Neural progenitor cell (in vitro differentiated cells): ENCODE data around the gene PRSS33. TPM values are rescaled to one million over a fixed set of nuclear protein-coding genes. Genes with fewer than 3 reads are reported as not detected.

Experiments
- DNase-seq: peaks from one replicate; pipeline ENCODE4 v3.0.0-alpha.2; 2016; ENCODE audit warnings: low spot score
- H2AFZ ChIP-seq: fragments of 200-600 bp; sonication (generic); replicated peaks from 2 replicates; pipeline ENCODE4 v1.6.1; 2016; ENCODE audit warnings: antibody characterized with exemption
- H3F3A ChIP-seq: fragments of 200-600 bp; sonication (generic); 2 replicates; pipeline ENCODE4 v1.6.1; 2016; ENCODE audit warnings: antibody characterized with exemption, low read depth
- H3K27ac ChIP-seq: fragments of 200-600 bp; sonication (generic); 2 replicates; pipeline ENCODE4 v1.5.1; 2016; ENCODE audit warnings: mild to moderate bottlenecking
- H3K27me3 ChIP-seq: fragments of 200-600 bp; sonication (generic); 2 replicates; pipeline ENCODE4 v1.6.1; 2016; ENCODE audit warnings: mild to moderate bottlenecking, moderate library complexity
- H3K36me3 ChIP-seq: fragments of 200-600 bp; sonication (generic); 2 replicates; pipeline ENCODE4 v1.5.1; 2016
- H3K4me1 ChIP-seq: fragments of 200-600 bp; sonication (generic); 2 replicates; pipeline ENCODE4 v1.6.1; 2016; ENCODE audit warnings: mixed run types
- H3K4me2 ChIP-seq: fragments of 200-600 bp; sonication (generic); 2 replicates; pipeline ENCODE4 v1.6.1; 2016
- H3K4me3 ChIP-seq: fragments of 200-600 bp; sonication (generic); 2 replicates; pipeline ENCODE4 v1.5.1; 2016
- H3K79me2 ChIP-seq: fragments of 200-600 bp; sonication (generic); 2 replicates; pipeline ENCODE4 v1.6.1; 2016; ENCODE audit warnings: low read depth
- H3K9ac ChIP-seq: fragments of 200-600 bp; sonication (generic); 2 replicates; pipeline ENCODE4 v1.6.1; 2016
- H3K9me3 ChIP-seq: fragments of 200-600 bp; sonication (generic); 2 replicates; pipeline ENCODE4 v1.5.1; 2016; ENCODE audit warnings: low read depth
- H4K20me1 ChIP-seq: fragments of 200-600 bp; sonication (generic); 2 replicates; pipeline ENCODE4 v1.6.1; 2016; ENCODE audit warnings: low read depth
- H3K27ac Mint-ChIP-seq: 3 replicates; pipeline ENCODE4 v1.8.0; 2021; ENCODE audit warnings: mixed read lengths
- H3K27me3 Mint-ChIP-seq: 2 replicates; pipeline ENCODE4 v1.8.0; 2022; ENCODE audit warnings: low read depth, mild to moderate bottlenecking, inconsistent platforms, moderate library complexity, mixed read lengths; ENCODE audit not compliant: insufficient read depth
- H3K36me3 Mint-ChIP-seq: 3 replicates; pipeline ENCODE4 v1.8.0; 2021; ENCODE audit warnings: mixed read lengths
- H3K4me1 Mint-ChIP-seq: 3 replicates; pipeline ENCODE4 v1.8.0; 2021; ENCODE audit warnings: mixed read lengths
- H3K4me3 Mint-ChIP-seq: 3 replicates; pipeline ENCODE4 v1.8.0; 2021; ENCODE audit warnings: mild to moderate bottlenecking, moderate library complexity, mixed read lengths
- H3K9me3 Mint-ChIP-seq: 3 replicates; pipeline ENCODE4 v1.8.0; 2020; ENCODE audit warnings: mixed read lengths
- EZH2 ChIP-seq: fragments of 200-600 bp; sonication (generic); IDR thresholded peaks from 2 replicates; pipeline ENCODE4 v1.6.1; 2017; ENCODE audit warnings: antibody characterized with exemption, mild to moderate bottlenecking, moderate library complexity
- EZH2phosphoT487 ChIP-seq: fragments of 200-600 bp; sonication (generic); IDR thresholded peaks from 2 replicates; pipeline ENCODE4 v1.6.1; 2017; ENCODE audit warnings: antibody characterized with exemption
- total RNA-seq: library from RNA; depleted of rRNA; stranded (reverse); fragments of >200 nt; gene quantifications from 2 replicates; pipeline ENCODE4 v1.2.3, GENCODE V29; 2015; ENCODE audit warnings: low replicate concordance
- TF ChIP-seq, protein P1 (sequence below): fragments of 200-600 bp; sonication (generic); IDR thresholded peaks from 2 replicates; pipeline ENCODE4 v1.5.1; 2017; ENCODE audit warnings: antibody characterized with exemption, mild to moderate bottlenecking

PRSS33 gene
- total RNA-seq, 1 donor from 2014 or later = 0.73 TPM

DNA sequence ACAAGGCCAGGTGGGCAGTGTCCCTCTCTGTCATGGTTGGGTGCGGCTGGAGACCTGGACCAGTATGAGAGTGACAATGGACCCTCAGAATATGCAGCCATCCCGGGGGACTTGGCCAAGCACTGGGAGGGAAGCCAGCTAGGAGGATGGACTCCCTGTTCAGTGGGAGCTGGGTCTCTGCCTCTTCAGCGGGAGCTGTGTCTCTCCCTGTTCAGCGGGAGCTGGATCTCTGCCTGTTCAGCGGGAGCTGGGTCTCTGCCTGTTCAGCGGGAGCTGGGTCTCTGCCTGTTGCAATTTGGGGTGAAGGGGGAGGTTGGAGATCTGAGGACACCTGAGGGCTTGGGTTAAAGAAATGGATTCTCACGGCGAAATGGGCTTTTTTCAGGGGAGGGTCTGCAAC lies 3.8 kb upstream of the PRSS33 start:
- no peaks in the 10 kb centered on the region for H4K20me1 ChIP-seq
- no peak overlapping the region for H3K4me2 ChIP-seq
- H3K4me3 Mint-ChIP-seq = peak overlapping the region; percentile 23
- H3K27ac ChIP-seq = no peak overlapping the region
- H3K79me2 ChIP-seq = no peaks in the 10 kb centered on the region
- peaks cover 6% of the 10 kb centered on the region for H3K27me3 Mint-ChIP-seq
- no peak overlapping the region for H3K4me3 ChIP-seq
- peaks cover 14% of the 10 kb centered on the region for H3F3A ChIP-seq
- no peak overlapping the region for H2AFZ ChIP-seq
- no peaks in the 10 kb centered on the region for H3K36me3 ChIP-seq
- no peaks in the 10 kb centered on the region for H3K9me3 ChIP-seq
- no peaks in the 10 kb centered on the region for H3K9me3 Mint-ChIP-seq
- H3K4me1 ChIP-seq = peaks cover 24% of the 10 kb centered on the region
- peaks cover 24% of the 10 kb centered on the region for H3K4me1 Mint-ChIP-seq
- H3K36me3 Mint-ChIP-seq = no peaks in the 10 kb centered on the region
- H3K27me3 ChIP-seq = peaks cover 8% of the 10 kb centered on the region
- no peak for DNase-seq
- TF ChIP-seq, protein P1, sequence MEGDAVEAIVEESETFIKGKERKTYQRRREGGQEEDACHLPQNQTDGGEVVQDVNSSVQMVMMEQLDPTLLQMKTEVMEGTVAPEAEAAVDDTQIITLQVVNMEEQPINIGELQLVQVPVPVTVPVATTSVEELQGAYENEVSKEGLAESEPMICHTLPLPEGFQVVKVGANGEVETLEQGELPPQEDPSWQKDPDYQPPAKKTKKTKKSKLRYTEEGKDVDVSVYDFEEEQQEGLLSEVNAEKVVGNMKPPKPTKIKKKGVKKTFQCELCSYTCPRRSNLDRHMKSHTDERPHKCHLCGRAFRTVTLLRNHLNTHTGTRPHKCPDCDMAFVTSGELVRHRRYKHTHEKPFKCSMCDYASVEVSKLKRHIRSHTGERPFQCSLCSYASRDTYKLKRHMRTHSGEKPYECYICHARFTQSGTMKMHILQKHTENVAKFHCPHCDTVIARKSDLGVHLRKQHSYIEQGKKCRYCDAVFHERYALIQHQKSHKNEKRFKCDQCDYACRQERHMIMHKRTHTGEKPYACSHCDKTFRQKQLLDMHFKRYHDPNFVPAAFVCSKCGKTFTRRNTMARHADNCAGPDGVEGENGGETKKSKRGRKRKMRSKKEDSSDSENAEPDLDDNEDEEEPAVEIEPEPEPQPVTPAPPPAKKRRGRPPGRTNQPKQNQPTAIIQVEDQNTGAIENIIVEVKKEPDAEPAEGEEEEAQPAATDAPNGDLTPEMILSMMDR = no peak
- TF ChIP-seq EZH2 (no peak), EZH2phosphoT487 (no peak)
- no peak overlapping the region for H3K9ac ChIP-seq
- H3K27ac Mint-ChIP-seq = peak overlapping the region; percentile 32

DNA sequence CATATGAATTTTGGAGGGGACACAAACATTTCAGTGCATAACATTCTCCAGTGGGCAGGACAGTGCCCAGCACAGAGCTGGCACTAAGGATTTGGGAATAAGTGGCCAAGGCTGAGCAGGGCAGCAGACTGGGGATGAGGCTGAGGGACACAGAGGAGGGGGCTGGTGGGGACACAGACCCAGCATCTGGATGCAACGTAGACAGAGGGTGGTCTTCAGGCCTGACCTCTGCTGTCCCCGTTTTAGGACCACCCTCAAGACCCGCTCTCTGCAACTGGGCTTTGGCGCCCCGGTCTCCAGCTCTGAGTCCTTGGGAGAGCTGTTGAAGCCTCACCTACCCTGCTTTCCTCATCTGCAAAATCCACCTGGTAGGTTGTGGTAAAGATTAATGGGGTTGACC lies 3.3 kb upstream of the PRSS33 start:
- H3K27me3 Mint-ChIP-seq = peaks cover 5% of the 10 kb centered on the region
- no peak overlapping the region for H3K27ac ChIP-seq
- no peaks in the 10 kb centered on the region for H3K9me3 ChIP-seq
- H3K79me2 ChIP-seq = no peaks in the 10 kb centered on the region
- no peak overlapping the region for H3K9ac ChIP-seq
- H3K27me3 ChIP-seq = peaks cover 8% of the 10 kb centered on the region
- H2AFZ ChIP-seq = no peak overlapping the region
- H3K36me3 ChIP-seq = no peaks in the 10 kb centered on the region
- H3K4me2 ChIP-seq = no peak overlapping the region
- no peaks in the 10 kb centered on the region for H4K20me1 ChIP-seq
- no peak for DNase-seq
- no peak overlapping the region for H3K4me3 ChIP-seq
- H3K4me1 ChIP-seq = peaks cover 19% of the 10 kb centered on the region
- no peaks in the 10 kb centered on the region for H3K9me3 Mint-ChIP-seq
- H3K4me3 Mint-ChIP-seq = no peak overlapping the region
- no peak overlapping the region for H3K27ac Mint-ChIP-seq
- peaks cover 8% of the 10 kb centered on the region for H3F3A ChIP-seq
- TF ChIP-seq, protein P1 = no peak
- TF ChIP-seq EZH2phosphoT487 (no peak), EZH2 (no peak)
- no peaks in the 10 kb centered on the region for H3K36me3 Mint-ChIP-seq
- peaks cover 21% of the 10 kb centered on the region for H3K4me1 Mint-ChIP-seq

DNA sequence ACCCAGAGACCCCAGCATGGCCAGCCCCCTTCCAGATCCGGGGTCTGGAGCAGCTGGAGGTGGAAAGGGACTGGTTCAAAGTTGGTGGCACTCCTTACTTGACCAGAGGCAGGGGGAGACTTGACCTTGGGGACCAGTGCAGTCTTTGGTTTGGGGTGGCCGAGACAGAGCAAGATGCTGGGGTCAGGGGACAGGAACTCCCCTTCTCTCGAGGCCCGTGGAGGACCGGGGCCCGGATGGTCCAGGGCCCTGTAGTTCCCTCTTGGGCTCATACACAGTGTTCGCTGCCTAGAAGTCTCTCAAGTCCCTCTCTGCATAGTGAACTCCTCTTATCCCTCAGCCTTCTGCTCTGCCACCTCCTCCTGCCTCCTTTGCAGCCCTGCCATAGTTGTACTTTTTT lies 601 bp upstream of the PRSS33 start:
- no peak overlapping the region for H3K9ac ChIP-seq
- H4K20me1 ChIP-seq = no peaks in the 10 kb centered on the region
- Mint-ChIP-seq H3K36me3 (no peaks in the 10 kb centered on the region), H3K27ac (no peak overlapping the region), H3K4me3 (no peak overlapping the region), H3K27me3 (no peaks in the 10 kb centered on the region), H3K4me1 (peaks cover 20% of the 10 kb centered on the region), H3K9me3 (no peaks in the 10 kb centered on the region)
- no peak overlapping the region for H3K27ac ChIP-seq
- H3K79me2 ChIP-seq = no peaks in the 10 kb centered on the region
- H3F3A ChIP-seq = peaks cover 7% of the 10 kb centered on the region
- TF ChIP-seq EZH2phosphoT487 = no peak
- peaks cover 8% of the 10 kb centered on the region for H3K27me3 ChIP-seq
- H3K9me3 ChIP-seq = no peaks in the 10 kb centered on the region
- no peak overlapping the region for H3K4me3 ChIP-seq
- H3K36me3 ChIP-seq = no peaks in the 10 kb centered on the region
- peak overlapping the region; percentile 61 for H3K4me2 ChIP-seq
- H3K4me1 ChIP-seq = peaks cover 14% of the 10 kb centered on the region
- peak overlapping the region; percentile 50 for H2AFZ ChIP-seq
- no peak for DNase-seq

DNA sequence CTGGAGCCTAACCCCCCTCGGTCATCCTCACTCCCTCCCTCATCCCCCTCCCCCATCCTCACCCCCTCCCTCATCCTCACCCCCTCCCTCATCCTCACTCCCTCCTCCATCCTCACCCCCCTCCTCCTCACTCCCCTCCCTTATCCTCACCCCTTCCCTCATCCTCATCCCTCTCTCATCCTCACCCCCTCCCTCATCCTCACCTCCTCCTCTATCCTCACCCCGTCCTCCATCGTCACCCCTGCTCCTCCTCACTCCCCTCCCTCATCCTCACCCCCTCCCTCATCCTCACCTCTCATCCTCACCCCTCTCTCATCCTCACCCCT lies 571 bp downstream of the PRSS33 start:
- H3K4me3 Mint-ChIP-seq = no peak overlapping the region
- H4K20me1 ChIP-seq = no peaks in the 10 kb centered on the region
- peaks cover 8% of the 10 kb centered on the region for H3K27me3 ChIP-seq
- H3K79me2 ChIP-seq = no peaks in the 10 kb centered on the region
- DNase-seq = no peak
- H3K36me3 Mint-ChIP-seq = no peaks in the 10 kb centered on the region
- H3K4me1 Mint-ChIP-seq = peaks cover 20% of the 10 kb centered on the region
- no peaks in the 10 kb centered on the region for H3K9me3 ChIP-seq
- no peak overlapping the region for H3K27ac ChIP-seq
- H2AFZ ChIP-seq = no peak overlapping the region
- no peak overlapping the region for H3K4me2 ChIP-seq
- no peak overlapping the region for H3K27ac Mint-ChIP-seq
- H3K9me3 Mint-ChIP-seq = no peaks in the 10 kb centered on the region
- TF ChIP-seq, protein P1 = no peak
- TF ChIP-seq EZH2phosphoT487 = no peak
- no peak overlapping the region for H3K9ac ChIP-seq
- peaks cover 7% of the 10 kb centered on the region for H3F3A ChIP-seq
- H3K4me3 ChIP-seq = no peak overlapping the region
- H3K4me1 ChIP-seq = peaks cover 14% of the 10 kb centered on the region
- H3K27me3 Mint-ChIP-seq = no peaks in the 10 kb centered on the region
- H3K36me3 ChIP-seq = no peaks in the 10 kb centered on the region
